Measurements from ENCODE around the gene ZNF222.

ZNF222 gene

GRCh38 chr19:44055870-44056269 is 30.7 kb downstream of the ZNF222 start:
- no peak for DNase-seq

GRCh38 chr19:44059229-44059628 is 34.0 kb downstream of the ZNF222 start:
- DNase-seq = no peak

GRCh38 chr19:44061038-44061437 is 35.9 kb downstream of the ZNF222 start:
- no peak for DNase-seq

GRCh38 chr19:44066305-44066704 is 41.1 kb downstream of the ZNF222 start:
- DNase-seq = no peak

- DNase-seq = no peak
Measured at GRCh38 chr19:44069415-44069814, 44.2 kb downstream of the ZNF222 start.

- peak; percentile 88 for DNase-seq
Measured at GRCh38 chr19:44071824-44072542, 46.8 kb downstream of the ZNF222 start, which contains the start of gene ZNF284. Gene ZNF284 (plus strand): TSS chr19:44072159. CDS start chr19:44076390, 4,231 bp downstream.

GRCh38 chr19:44072543-44073401 is 47.6 kb downstream of the ZNF222 start:
- DNase-seq = no peak

- DNase-seq = no peak
Measured at GRCh38 chr19:44076325-44076724, 51.1 kb downstream of the ZNF222 start.
